B cell (primary cell): ENCODE data around the gene HS1BP3.

Experiments
- EZH2 ChIP-seq: IDR thresholded peaks from 2 replicates; pipeline ENCODE4 v1.6.1; 2012; ENCODE audit warnings: borderline replicate concordance, low read depth, mild to moderate bottlenecking, moderate library complexity, low read length; ENCODE audit not compliant: insufficient read depth, poor library complexity, severe bottlenecking
- TF ChIP-seq, protein P1 (sequence below): fragments of 200-600 bp; IDR thresholded peaks from one replicate; pipeline ENCODE4 v1.8.0; 2022; ENCODE audit warnings: antibody characterized with exemption, mild to moderate bottlenecking

DNA sequence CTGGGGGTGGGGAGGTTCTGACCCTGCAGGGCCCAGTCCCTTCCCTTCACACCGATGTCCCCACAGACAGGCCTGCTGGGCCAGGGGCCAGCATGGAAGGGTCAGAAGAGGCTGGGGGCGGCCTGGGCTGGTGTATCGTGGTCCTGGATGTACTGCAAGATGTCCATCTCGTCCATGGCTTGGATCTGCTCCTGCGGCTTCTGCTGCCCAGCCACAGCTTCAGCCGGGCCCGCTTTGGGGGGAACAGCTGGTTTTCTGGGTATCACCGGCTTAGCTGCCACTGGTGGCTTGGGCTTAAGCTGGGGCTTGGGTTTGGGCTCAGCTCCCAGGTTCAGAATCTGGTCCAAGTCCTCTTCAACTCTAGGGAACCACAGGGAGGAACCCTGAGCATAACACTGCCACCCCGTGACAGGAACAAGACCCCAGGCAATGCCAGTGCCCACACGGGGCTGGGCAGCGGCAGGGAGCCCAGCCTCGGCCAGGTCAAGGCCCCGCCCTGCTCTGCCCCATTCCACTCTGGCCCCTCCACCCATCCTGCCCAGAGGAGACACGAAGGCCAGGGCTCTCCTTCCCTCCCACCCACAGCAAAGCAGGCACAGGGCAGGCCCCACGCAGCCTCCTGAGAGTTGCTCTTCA is 31.9 kb downstream of the HS1BP3 start:
- TF ChIP-seq, protein P1, sequence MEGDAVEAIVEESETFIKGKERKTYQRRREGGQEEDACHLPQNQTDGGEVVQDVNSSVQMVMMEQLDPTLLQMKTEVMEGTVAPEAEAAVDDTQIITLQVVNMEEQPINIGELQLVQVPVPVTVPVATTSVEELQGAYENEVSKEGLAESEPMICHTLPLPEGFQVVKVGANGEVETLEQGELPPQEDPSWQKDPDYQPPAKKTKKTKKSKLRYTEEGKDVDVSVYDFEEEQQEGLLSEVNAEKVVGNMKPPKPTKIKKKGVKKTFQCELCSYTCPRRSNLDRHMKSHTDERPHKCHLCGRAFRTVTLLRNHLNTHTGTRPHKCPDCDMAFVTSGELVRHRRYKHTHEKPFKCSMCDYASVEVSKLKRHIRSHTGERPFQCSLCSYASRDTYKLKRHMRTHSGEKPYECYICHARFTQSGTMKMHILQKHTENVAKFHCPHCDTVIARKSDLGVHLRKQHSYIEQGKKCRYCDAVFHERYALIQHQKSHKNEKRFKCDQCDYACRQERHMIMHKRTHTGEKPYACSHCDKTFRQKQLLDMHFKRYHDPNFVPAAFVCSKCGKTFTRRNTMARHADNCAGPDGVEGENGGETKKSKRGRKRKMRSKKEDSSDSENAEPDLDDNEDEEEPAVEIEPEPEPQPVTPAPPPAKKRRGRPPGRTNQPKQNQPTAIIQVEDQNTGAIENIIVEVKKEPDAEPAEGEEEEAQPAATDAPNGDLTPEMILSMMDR: no peak
- no peak for TF ChIP-seq EZH2
